Gastrocnemius medialis (tissue), 4 donors: ENCODE measurements around the gene CACNA1G. TPM values are rescaled to one million over a fixed set of nuclear protein-coding genes. Genes with fewer than 3 reads are reported as not detected.

Experiments used
- ATAC-seq, 2 donors: fragments of 150-250 bp; one replicate each; pipeline ENCODE4 v1.9.1; 2016
- DNase-seq, 2 donors: peaks; one replicate each; pipeline ENCODE4 v3.0.0-alpha.2; 2019
- H3K27ac ChIP-seq, 4 donors: fragments of 200-600 bp; sonication (generic); 1 replicate in 1 of 4; 2 replicates in 3 of 4; pipeline ENCODE4 v1.5.1; 2016 to 2018; ENCODE audit warnings: mild to moderate bottlenecking in 2 of 4, moderate library complexity in 1 of 4
- H3K27me3 ChIP-seq, 3 donors: fragments of 200-600 bp; sonication (generic) in 2 of 3; 1 replicate in 1 of 3; 2 replicates in 2 of 3; pipeline versions ENCODE4 v1.5.1 to v1.6.0; 2016 to 2019; ENCODE audit warnings: mild to moderate bottlenecking in 1 of 3, moderate library complexity in 1 of 3
- H3K36me3 ChIP-seq, 2 donors: fragments of 200-600 bp; sonication (generic) in 1 of 2; one replicate each; pipeline ENCODE4 v1.5.1; 2017 to 2018
- H3K4me1 ChIP-seq, 2 donors: fragments of 200-600 bp; sonication (generic) in 1 of 2; one replicate each; pipeline ENCODE4 v1.5.1; 2016 to 2017; ENCODE audit warnings: mild to moderate bottlenecking in 2 of 2
- H3K4me3 ChIP-seq, 4 donors: fragments of 200-600 bp; sonication (generic) in 3 of 4; 1 replicate in 1 of 4; 2 replicates in 3 of 4; pipeline ENCODE4 v1.5.1; 2016 to 2019; ENCODE audit warnings: mild to moderate bottlenecking in 2 of 4
- H3K9me3 ChIP-seq, 3 donors: fragments of 200-600 bp; sonication (generic) in 2 of 3; 1 replicate in 1 of 3; 2 replicates in 2 of 3; pipeline ENCODE4 v1.5.1; 2016 to 2019
- POLR2A ChIP-seq, 2 donors: fragments of 450-650 bp; IDR thresholded peaks; one replicate each; pipeline ENCODE4 v1.6.1; 2017; ENCODE audit warnings: antibody characterized with exemption in 2 of 2, mild to moderate bottlenecking in 2 of 2, moderate library complexity in 2 of 2
- in situ Hi-C, 4 donors: fragments of 200-750 bp; cut with MboI; loops; one replicate each; pipeline versions ENCODE4 v1.15.0 to v1.8.0; 2017; ENCODE audit warnings: low sequenced_read_pairs in 4 of 4
- intact Hi-C: fragments of 100-400 bp; cut with DNase I; formaldehyde crosslinking; loops from one replicate; pipeline ENCODE4 v1.15.1; 2023; ENCODE audit warnings: low total_unique reads
- total RNA-seq, 4 donors: library from RNA; depleted of rRNA; stranded (reverse); fragments of >200 nt; gene quantifications; one replicate each; pipeline versions ENCODE4 v1.1.0 to v1.2.3, GENCODE V29; 2016
- TF ChIP-seq, protein P1 (sequence below), 5 experiments: fragments of 450-650 bp in 3 of 5; fragments of 200-600 bp in 2 of 5; sonication (generic) in 2 of 5; IDR thresholded peaks in 4 of 5; conservative IDR thresholded peaks in 1 of 5; 1 replicate in 4 of 5; 2 replicates in 1 of 5; pipeline ENCODE4 v1.5.1; 2016 to 2019; ENCODE audit warnings: antibody characterized with exemption in 5 of 5, mild to moderate bottlenecking in 3 of 5, moderate library complexity in 3 of 5

The CACNA1G gene
- total RNA-seq, 4 donors from 2014 or later = 0.09 to 0.10 TPM; not detected in 2

DNA sequence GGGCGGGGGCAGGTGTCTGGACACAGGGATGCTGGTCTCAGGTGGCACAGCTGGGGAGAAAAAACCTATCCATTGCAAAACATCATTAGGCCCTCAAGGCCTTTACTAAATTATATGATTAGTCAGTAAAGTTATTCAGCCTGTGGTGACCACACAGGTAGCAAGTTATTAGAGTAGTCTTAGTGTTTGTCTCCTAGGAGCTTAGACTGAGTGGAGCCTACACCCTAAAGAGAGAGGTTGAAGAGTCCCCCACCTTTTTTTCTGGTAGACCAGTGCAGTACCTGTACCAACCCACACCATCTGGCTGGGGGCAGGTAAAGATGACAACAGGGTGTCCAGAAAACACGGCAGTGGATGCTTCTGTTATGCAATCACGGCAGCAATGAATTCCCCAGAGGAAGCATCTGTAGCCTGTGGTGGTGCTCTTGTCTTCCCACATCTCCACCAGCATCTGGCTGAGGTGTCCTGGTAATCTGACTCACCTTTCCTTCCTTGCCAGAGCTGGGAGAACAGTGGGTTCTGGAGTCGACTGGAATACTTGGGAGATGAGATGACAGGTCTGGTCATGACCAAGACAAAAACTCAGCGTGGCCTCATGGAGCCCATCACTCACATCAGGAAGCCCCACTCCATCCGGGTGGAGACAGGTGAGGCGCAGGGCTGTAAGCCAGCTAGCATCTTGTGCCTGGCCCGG lies 41.2 kb upstream of the CACNA1G start:
- intact Hi-C loops = no loop called here
- in situ Hi-C loops = no loop called here
- no peak for ATAC-seq
- no peaks in the 10 kb centered on the region for H3K36me3 ChIP-seq
- H3K9me3 ChIP-seq = no peaks in the 10 kb centered on the region
- no peak for TF ChIP-seq POLR2A (IDR thresholded peaks at IDR 0.05)
- TF ChIP-seq, protein P1, sequence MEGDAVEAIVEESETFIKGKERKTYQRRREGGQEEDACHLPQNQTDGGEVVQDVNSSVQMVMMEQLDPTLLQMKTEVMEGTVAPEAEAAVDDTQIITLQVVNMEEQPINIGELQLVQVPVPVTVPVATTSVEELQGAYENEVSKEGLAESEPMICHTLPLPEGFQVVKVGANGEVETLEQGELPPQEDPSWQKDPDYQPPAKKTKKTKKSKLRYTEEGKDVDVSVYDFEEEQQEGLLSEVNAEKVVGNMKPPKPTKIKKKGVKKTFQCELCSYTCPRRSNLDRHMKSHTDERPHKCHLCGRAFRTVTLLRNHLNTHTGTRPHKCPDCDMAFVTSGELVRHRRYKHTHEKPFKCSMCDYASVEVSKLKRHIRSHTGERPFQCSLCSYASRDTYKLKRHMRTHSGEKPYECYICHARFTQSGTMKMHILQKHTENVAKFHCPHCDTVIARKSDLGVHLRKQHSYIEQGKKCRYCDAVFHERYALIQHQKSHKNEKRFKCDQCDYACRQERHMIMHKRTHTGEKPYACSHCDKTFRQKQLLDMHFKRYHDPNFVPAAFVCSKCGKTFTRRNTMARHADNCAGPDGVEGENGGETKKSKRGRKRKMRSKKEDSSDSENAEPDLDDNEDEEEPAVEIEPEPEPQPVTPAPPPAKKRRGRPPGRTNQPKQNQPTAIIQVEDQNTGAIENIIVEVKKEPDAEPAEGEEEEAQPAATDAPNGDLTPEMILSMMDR (IDR thresholded peaks at IDR 0.05 in 4 of 5, conservative IDR thresholded peaks at IDR 0.05 in 1 of 5) = no peak
- H3K27me3 ChIP-seq = no peaks in the 10 kb centered on the region
- H3K27ac ChIP-seq = no peak overlapping the region
- peaks cover 0 to 11% of the 10 kb centered on the region in 2 donors for H3K4me1 ChIP-seq
- no peak for DNase-seq
- H3K4me3 ChIP-seq = no peak overlapping the region

DNA sequence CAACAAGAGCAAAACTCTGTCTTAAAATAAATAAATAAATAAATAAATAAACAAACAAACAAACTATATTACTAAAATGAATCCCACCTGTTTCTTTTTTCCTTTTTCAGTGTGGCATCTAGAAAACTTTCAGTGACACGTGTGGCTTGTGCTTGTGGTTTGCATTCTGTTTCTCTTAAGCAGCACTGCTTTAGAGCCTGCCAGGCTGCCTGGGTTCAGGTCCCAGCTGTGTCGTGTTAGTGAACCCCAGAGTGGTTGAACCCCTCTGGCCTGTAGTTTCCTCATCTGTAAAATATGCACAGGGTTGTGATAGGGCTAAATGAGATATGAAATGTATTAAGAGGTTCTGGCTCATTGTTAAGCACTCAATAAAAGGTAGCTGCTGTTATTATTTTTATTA lies 40.0 kb upstream of the CACNA1G start:
- Histone ChIP-seq H3K9me3 (no peaks in the 10 kb centered on the region), H3K27ac (no peak overlapping the region), H3K4me3 (no peak overlapping the region), H3K36me3 (no peaks in the 10 kb centered on the region), H3K27me3 (no peaks in the 10 kb centered on the region), H3K4me1 (peaks cover 0 to 4% of the 10 kb centered on the region in 2 donors)
- ATAC-seq = no peak
- intact Hi-C loops = no loop called here
- TF ChIP-seq, protein P1 (IDR thresholded peaks at IDR 0.05 in 4 of 5, conservative IDR thresholded peaks at IDR 0.05 in 1 of 5) = no peak
- TF ChIP-seq POLR2A (IDR thresholded peaks at IDR 0.05) = no peak
- no peak for DNase-seq
- in situ Hi-C loops = no loop called here

DNA sequence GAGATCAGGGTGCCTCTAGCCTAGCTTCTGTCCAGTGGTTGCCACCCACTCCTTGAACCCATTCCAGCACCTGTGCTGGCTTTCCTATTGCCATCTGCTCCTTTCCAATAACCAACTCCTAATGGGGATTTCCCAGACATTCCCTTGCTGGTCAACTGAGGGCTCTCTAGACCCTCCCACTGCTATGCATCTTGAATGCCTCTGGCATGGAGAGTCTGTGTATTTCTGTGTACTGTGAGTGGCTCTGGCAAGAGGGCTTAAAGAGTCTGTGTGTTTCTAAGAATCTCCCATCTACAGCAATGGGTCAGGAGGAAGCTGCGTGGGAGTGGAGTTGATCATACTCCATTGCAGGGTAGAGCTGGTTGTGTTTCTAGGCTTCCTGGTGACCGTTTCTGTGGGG lies 39.0 kb upstream of the CACNA1G start:
- intact Hi-C loops = no loop called here
- Histone ChIP-seq H3K27ac (no peak overlapping the region), H3K27me3 (no peaks in the 10 kb centered on the region), H3K36me3 (no peaks in the 10 kb centered on the region), H3K4me1 (no peaks in the 10 kb centered on the region), H3K4me3 (no peak overlapping the region), H3K9me3 (no peaks in the 10 kb centered on the region)
- in situ Hi-C loops = no loop called here
- no peak for ATAC-seq
- no peak for DNase-seq
- TF ChIP-seq, protein P1 (IDR thresholded peaks at IDR 0.05 in 4 of 5, conservative IDR thresholded peaks at IDR 0.05 in 1 of 5) = no peak

DNA sequence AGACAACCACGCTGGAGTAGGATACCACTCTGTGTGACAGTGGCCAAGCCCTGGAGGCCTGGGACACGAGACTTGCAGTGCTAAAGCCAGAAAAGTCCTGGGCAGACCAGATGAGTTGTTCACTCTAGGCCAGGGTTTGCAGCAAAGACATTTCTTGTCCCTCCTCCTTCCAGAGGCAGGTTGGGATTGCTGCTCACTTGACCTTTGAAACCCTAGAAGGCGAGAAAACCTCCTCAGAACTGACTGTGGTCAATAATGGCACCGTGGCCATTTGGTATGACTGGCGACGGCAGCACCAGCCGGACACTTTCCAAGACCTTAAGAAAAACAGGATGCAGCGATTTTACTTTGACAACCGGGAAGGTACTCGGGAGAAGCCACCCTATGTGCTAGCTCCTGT lies 37.7 kb upstream of the CACNA1G start:
- TF ChIP-seq, protein P1 (IDR thresholded peaks at IDR 0.05 in 4 of 5, conservative IDR thresholded peaks at IDR 0.05 in 1 of 5) = no peak
- no peak for TF ChIP-seq POLR2A (IDR thresholded peaks at IDR 0.05)
- peak overlapping the region in 3 of 4 donors; percentile 30 to 59 (median 43) for H3K27ac ChIP-seq
- in situ Hi-C loops (no loop called here), intact Hi-C loops (no loop called here)
- H3K4me3 ChIP-seq = no peak overlapping the region
- no peaks in the 10 kb centered on the region for H3K9me3 ChIP-seq
- H3K27me3 ChIP-seq = no peaks in the 10 kb centered on the region
- no peaks in the 10 kb centered on the region for H3K4me1 ChIP-seq
- ATAC-seq (peak; percentile 81 to 89), DNase-seq (peak; percentile 21 to 29)
- H3K36me3 ChIP-seq = no peaks in the 10 kb centered on the region

DNA sequence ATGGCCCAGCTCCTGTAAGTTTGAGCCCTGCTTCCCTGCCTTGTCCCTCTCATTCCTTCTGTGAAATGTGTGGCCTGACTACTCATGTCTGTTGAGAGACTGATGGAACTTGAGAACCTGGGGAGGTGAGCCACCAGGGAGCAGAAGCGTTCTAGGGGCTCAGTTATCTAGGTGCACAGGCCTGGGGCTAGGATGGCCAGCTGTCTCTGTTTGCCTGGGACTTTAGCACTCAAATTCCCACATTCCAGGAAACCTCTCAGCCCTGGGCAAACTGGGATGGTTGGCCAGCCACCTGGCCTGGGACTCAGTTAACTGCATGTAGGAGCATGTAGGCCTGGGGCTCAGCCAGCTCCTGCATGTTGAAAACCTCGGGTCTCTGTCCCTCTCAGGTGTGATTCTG lies 37.3 kb upstream of the CACNA1G start:
- Histone ChIP-seq H3K27me3 (no peaks in the 10 kb centered on the region), H3K36me3 (no peaks in the 10 kb centered on the region), H3K4me1 (no peaks in the 10 kb centered on the region), H3K27ac (peak overlapping the region in 3 of 4 donors; percentile 30 to 59 (median 43)), H3K9me3 (no peaks in the 10 kb centered on the region), H3K4me3 (no peak overlapping the region)
- intact Hi-C loops = no loop called here
- DNase-seq (no peak), ATAC-seq (peak; percentile 50 to 66)
- in situ Hi-C loops = no loop called here
- TF ChIP-seq POLR2A (IDR thresholded peaks at IDR 0.05) = no peak
- TF ChIP-seq, protein P1 (IDR thresholded peaks at IDR 0.05 in 4 of 5, conservative IDR thresholded peaks at IDR 0.05 in 1 of 5) = no peak
